Osteocyte (in vitro differentiated cells): Measurements from ENCODE around the gene NBEAL2. TPM values are rescaled to one million over a fixed set of nuclear protein-coding genes. Genes with fewer than 3 reads are reported as not detected.

Source experiments
- DNase-seq: peaks from one replicate; pipeline ENCODE4 v3.0.0; 2021; ENCODE audit warnings: mixed read lengths; ENCODE audit not compliant: unreplicated experiment; ENCODE audit errors: extremely low spot score
- H3K27ac Mint-ChIP-seq: one replicate; pipeline ENCODE4 v1.8.0; 2021; ENCODE audit warnings: mild to moderate bottlenecking, mixed read lengths; ENCODE audit not compliant: unreplicated experiment
- H3K27me3 Mint-ChIP-seq: one replicate; pipeline ENCODE4 v1.8.0; 2021; ENCODE audit warnings: mixed read lengths; ENCODE audit not compliant: unreplicated experiment
- H3K36me3 Mint-ChIP-seq: one replicate; pipeline ENCODE4 v1.8.0; 2021; ENCODE audit warnings: mixed read lengths; ENCODE audit not compliant: unreplicated experiment
- H3K4me1 Mint-ChIP-seq: one replicate; pipeline ENCODE4 v1.8.0; 2021; ENCODE audit warnings: mixed read lengths; ENCODE audit not compliant: unreplicated experiment
- H3K4me3 Mint-ChIP-seq: one replicate; pipeline ENCODE4 v1.8.0; 2021; ENCODE audit warnings: mild to moderate bottlenecking, moderate library complexity, mixed read lengths; ENCODE audit not compliant: unreplicated experiment
- H3K9me3 Mint-ChIP-seq: one replicate; pipeline ENCODE4 v1.8.0; 2021; ENCODE audit warnings: mixed read lengths; ENCODE audit not compliant: unreplicated experiment
- CTCF ChIP-seq: fragments of 200-600 bp; sonication (generic); IDR thresholded peaks from 2 replicates; pipeline ENCODE4 v1.5.0; 2021; ENCODE audit warnings: antibody characterized with exemption, mild to moderate bottlenecking, moderate library complexity
- total RNA-seq: library from RNA; stranded (reverse); gene quantifications from 2 replicates; pipeline ENCODE4 v1.2.1, GENCODE V29; 2021

Gene NBEAL2
- total RNA-seq, 1 donor from 2014 or later: 21.8 TPM

- Mint-ChIP-seq H3K4me1 (peaks cover 28% of the 10 kb centered on the region), H3K36me3 (no peaks in the 10 kb centered on the region), H3K27ac (no peak overlapping the region), H3K9me3 (no peaks in the 10 kb centered on the region), H3K27me3 (no peaks in the 10 kb centered on the region), H3K4me3 (no peak overlapping the region)
- DNase-seq: no peak
- no peak for TF ChIP-seq CTCF
Measured at GRCh38 chr3:46954178-46954577, 25.3 kb upstream of the NBEAL2 start.

GRCh38 chr3:46955157-46955556, 24.3 kb upstream of the NBEAL2 start:
- TF ChIP-seq CTCF: no peak
- no peak overlapping the region for H3K4me3 Mint-ChIP-seq
- no peaks in the 10 kb centered on the region for H3K9me3 Mint-ChIP-seq
- H3K36me3 Mint-ChIP-seq: no peaks in the 10 kb centered on the region
- no peak for DNase-seq
- H3K27ac Mint-ChIP-seq: peak overlapping the region; percentile 74
- H3K4me1 Mint-ChIP-seq: peaks cover 29% of the 10 kb centered on the region
- H3K27me3 Mint-ChIP-seq: no peaks in the 10 kb centered on the region

- TF ChIP-seq CTCF: no peak
- Mint-ChIP-seq H3K4me1 (peaks cover 34% of the 10 kb centered on the region), H3K27me3 (no peaks in the 10 kb centered on the region), H3K9me3 (no peaks in the 10 kb centered on the region), H3K4me3 (no peak overlapping the region), H3K36me3 (no peaks in the 10 kb centered on the region), H3K27ac (peak overlapping the region; percentile 57)
- no peak for DNase-seq
Measured at GRCh38 chr3:46955801-46956259, 23.6 kb upstream of the NBEAL2 start.

- Mint-ChIP-seq H3K9me3 (no peaks in the 10 kb centered on the region), H3K36me3 (no peaks in the 10 kb centered on the region), H3K27me3 (no peaks in the 10 kb centered on the region), H3K4me3 (no peak overlapping the region), H3K27ac (no peak overlapping the region), H3K4me1 (peaks cover 48% of the 10 kb centered on the region)
- TF ChIP-seq CTCF: no peak
- no peak for DNase-seq
Measured at GRCh38 chr3:46957092-46957820, 22.2 kb upstream of the NBEAL2 start.

GRCh38 chr3:46958467-46959160, 20.9 kb upstream of the NBEAL2 start:
- no peak overlapping the region for H3K27ac Mint-ChIP-seq
- no peak for TF ChIP-seq CTCF
- no peak overlapping the region for H3K4me3 Mint-ChIP-seq
- no peaks in the 10 kb centered on the region for H3K27me3 Mint-ChIP-seq
- DNase-seq: no peak
- peaks cover 48% of the 10 kb centered on the region for H3K4me1 Mint-ChIP-seq
- H3K9me3 Mint-ChIP-seq: no peaks in the 10 kb centered on the region
- H3K36me3 Mint-ChIP-seq: peaks cover 2% of the 10 kb centered on the region
